MM.1S (cell line): ENCODE measurements around the gene RFC5.
"Not testable (repeated sequence)": the region's sequence is repeated elsewhere in the genome, so short reads cannot be mapped to it uniquely, and the experiment has no call there.

Source experiments
- DNase-seq: peaks from one replicate; pipeline ENCODE4 v3.0.0-alpha.2; 2015
- H2AFZ ChIP-seq: fragments of 300-600 bp; sonication (generic); 2 replicates; pipeline ENCODE4 v1.6.0; 2016; ENCODE audit warnings: antibody characterized with exemption, low read length
- H3F3A ChIP-seq: fragments of 300-600 bp; sonication (generic); 2 replicates; pipeline ENCODE4 v1.6.1; 2016; ENCODE audit warnings: mild to moderate bottlenecking, antibody characterized with exemption, low read length, moderate library complexity, mixed read lengths; ENCODE audit not compliant: insufficient read depth
- H3K27ac ChIP-seq: fragments of 300-600 bp; sonication (generic); 2 replicates; pipeline ENCODE4 v1.5.1; 2016; ENCODE audit warnings: mild to moderate bottlenecking, low read length
- H3K27me3 ChIP-seq: fragments of 300-600 bp; sonication (generic); replicated peaks from 2 replicates; pipeline ENCODE4 v1.6.0; 2016; ENCODE audit warnings: low read length; ENCODE audit not compliant: insufficient read depth
- H3K36me3 ChIP-seq: fragments of 300-600 bp; sonication (generic); replicated peaks from 2 replicates; pipeline ENCODE4 v1.6.1; 2016; ENCODE audit warnings: mild to moderate bottlenecking, low read length, mixed read lengths; ENCODE audit not compliant: insufficient read depth
- H3K4me1 ChIP-seq: fragments of 300-600 bp; sonication (generic); 2 replicates; pipeline ENCODE4 v1.6.1; 2016; ENCODE audit warnings: low read length, mixed read lengths
- H3K4me2 ChIP-seq: fragments of 300-600 bp; sonication (generic); 2 replicates; pipeline ENCODE4 v1.6.0; 2016; ENCODE audit warnings: low read depth, low read length
- H3K4me3 ChIP-seq: fragments of 300-600 bp; sonication (generic); 2 replicates; pipeline ENCODE4 v1.5.1; 2016; ENCODE audit warnings: low read length, mixed read lengths
- H3K79me2 ChIP-seq: fragments of 300-600 bp; sonication (generic); 2 replicates; pipeline ENCODE4 v1.6.1; 2016; ENCODE audit warnings: mixed run types, low read length, mixed read lengths
- H3K9ac ChIP-seq: fragments of 300-600 bp; sonication (generic); 2 replicates; pipeline ENCODE4 v1.6.1; 2016; ENCODE audit warnings: low read length, mixed read lengths
- H3K9me2 ChIP-seq: fragments of 300-600 bp; sonication (generic); replicated peaks from 2 replicates; pipeline ENCODE4 v1.6.1; 2016; ENCODE audit warnings: mild to moderate bottlenecking, low read length, mixed read lengths; ENCODE audit not compliant: insufficient read depth
- H3K9me3 ChIP-seq: fragments of 300-600 bp; sonication (generic); replicated peaks from 2 replicates; pipeline ENCODE4 v1.6.1; 2016; ENCODE audit warnings: mild to moderate bottlenecking, low read length, mixed read lengths; ENCODE audit not compliant: insufficient read depth
- H4K20me1 ChIP-seq: fragments of 300-600 bp; sonication (generic); 2 replicates; pipeline ENCODE4 v1.6.1; 2016; ENCODE audit warnings: mild to moderate bottlenecking, low read length, moderate library complexity, mixed read lengths; ENCODE audit not compliant: insufficient read depth
- CTCF ChIP-seq: fragments of 300-600 bp; sonication (generic); IDR thresholded peaks from 2 replicates; pipeline ENCODE4 v1.5.1; 2016; ENCODE audit warnings: antibody characterized with exemption, low read length, mixed read lengths
- EZH2 ChIP-seq: fragments of 300-600 bp; sonication (generic); optimal IDR thresholded peaks from 2 replicates; pipeline ENCODE3; 2017; ENCODE audit warnings: low read depth, mild to moderate bottlenecking, antibody characterized with exemption, low read length, mixed read lengths
- EZH2phosphoT487 ChIP-seq: fragments of 300-600 bp; sonication (generic); IDR thresholded peaks from 2 replicates; pipeline ENCODE4 v1.6.1; 2018; ENCODE audit warnings: antibody characterized with exemption, low read length

RFC5 gene

GRCh38 chr12:118068445-118068844 is 51.9 kb downstream of the RFC5 start:
- DNase-seq, result no peak
- Histone ChIP-seq H2AFZ (no peak overlapping the region), H4K20me1 (no peaks in the 10 kb centered on the region), H3K79me2 (no peaks in the 10 kb centered on the region), H3K27me3 (no peaks in the 10 kb centered on the region), H3K4me2 (no peak overlapping the region), H3K4me3 (no peak overlapping the region), H3K9me2 (no peaks in the 10 kb centered on the region), H3K36me3 (no peaks in the 10 kb centered on the region), H3K4me1 (no peaks in the 10 kb centered on the region), H3K27ac (no peak overlapping the region), H3K9me3 (no peaks in the 10 kb centered on the region), H3K9ac (no peak overlapping the region), H3F3A (no peaks in the 10 kb centered on the region)
- TF ChIP-seq EZH2phosphoT487 (no peak), CTCF (no peak)

GRCh38 chr12:118070650-118071049 is 54.1 kb downstream of the RFC5 start:
- Histone ChIP-seq H3K4me3 (no peak overlapping the region), H3K9me3 (no peaks in the 10 kb centered on the region), H2AFZ (no peak overlapping the region), H3K4me1 (no peaks in the 10 kb centered on the region), H3K36me3 (no peaks in the 10 kb centered on the region), H3K9ac (no peak overlapping the region), H4K20me1 (no peaks in the 10 kb centered on the region), H3F3A (no peaks in the 10 kb centered on the region), H3K27me3 (no peaks in the 10 kb centered on the region), H3K79me2 (no peaks in the 10 kb centered on the region), H3K27ac (no peak overlapping the region), H3K4me2 (no peak overlapping the region), H3K9me2 (no peaks in the 10 kb centered on the region)
- TF ChIP-seq CTCF (no peak), EZH2phosphoT487 (no peak), EZH2 (no peak)
- no peak for DNase-seq

- Histone ChIP-seq H3K4me2 (no peak overlapping the region), H3K27ac (no peak overlapping the region), H3K79me2 (no peaks in the 10 kb centered on the region), H3K9ac (no peak overlapping the region), H3K36me3 (no peaks in the 10 kb centered on the region), H3K9me3 (no peaks in the 10 kb centered on the region), H3K4me3 (no peak overlapping the region), H3K9me2 (no peaks in the 10 kb centered on the region), H3K27me3 (no peaks in the 10 kb centered on the region), H4K20me1 (no peaks in the 10 kb centered on the region), H3K4me1 (no peaks in the 10 kb centered on the region), H3F3A (no peaks in the 10 kb centered on the region), H2AFZ (no peak overlapping the region)
- DNase-seq, result no peak
- TF ChIP-seq EZH2, result no peak
- TF ChIP-seq CTCF, result no peak
- no peak for TF ChIP-seq EZH2phosphoT487
Measured at GRCh38 chr12:118073768-118074167, 57.3 kb downstream of the RFC5 start.

- not testable (repeated sequence) for H3K27ac ChIP-seq
Measured at GRCh38 chr12:118081521-118081920, 65.0 kb downstream of the RFC5 start.

More at GRCh38 chr12:118081521-118081920, 65.0 kb downstream of the RFC5 start:
- not testable (repeated sequence) for H3K9ac ChIP-seq, H3K4me2 ChIP-seq, H3K9me2 ChIP-seq, H3K36me3 ChIP-seq, H3F3A ChIP-seq, H3K9me3 ChIP-seq, H3K4me1 ChIP-seq, H2AFZ ChIP-seq, H3K4me3 ChIP-seq, H4K20me1 ChIP-seq, H3K27me3 ChIP-seq, H3K79me2 ChIP-seq, DNase-seq
